Breast epithelium (tissue), 4 donors: Measurements from ENCODE around the gene HIVEP3. TPM values are rescaled to one million over a fixed set of nuclear protein-coding genes. Genes with fewer than 3 reads are reported as not detected.

Source experiments
- DNase-seq, 2 donors: peaks; one replicate each; pipeline ENCODE4 v3.0.0-alpha.2; 2019; ENCODE audit warnings: low spot score in 2 of 2
- H3K27ac ChIP-seq, 2 donors: fragments of 200-600 bp; sonication (generic) in 1 of 2; one replicate each; pipeline ENCODE4 v1.5.1; 2016 to 2019; ENCODE audit warnings: mild to moderate bottlenecking in 1 of 2
- H3K27me3 ChIP-seq, 2 donors: fragments of 200-600 bp; sonication (generic) in 1 of 2; one replicate each; pipeline versions ENCODE4 v1.5.1 to v1.6.0; 2017 to 2019; ENCODE audit warnings: control low read depth in 1 of 2, mild to moderate bottlenecking in 1 of 2
- H3K36me3 ChIP-seq: fragments of 200-600 bp; one replicate; pipeline ENCODE4 v1.5.1; 2019
- H3K4me1 ChIP-seq, 2 donors: fragments of 200-600 bp; sonication (generic); one replicate each; pipeline ENCODE4 v1.5.1; 2016 to 2019; ENCODE audit warnings: control low read depth in 1 of 2
- H3K4me3 ChIP-seq, 3 donors: fragments of 200-600 bp; sonication (generic); 1 replicate in 2 of 3; 2 replicates in 1 of 3; pipeline ENCODE4 v1.5.1; 2016 to 2019; ENCODE audit warnings: mild to moderate bottlenecking in 3 of 3, moderate library complexity in 2 of 3
- H3K9me3 ChIP-seq, 2 donors: fragments of 200-600 bp; sonication (generic) in 1 of 2; one replicate each; pipeline ENCODE4 v1.5.1; 2016 to 2019; ENCODE audit warnings: control low read depth in 1 of 2
- CTCF ChIP-seq, 3 donors: fragments of 450-650 bp; IDR thresholded peaks; one replicate each; pipeline ENCODE4 v1.5.1; 2016 to 2017; ENCODE audit warnings: antibody characterized with exemption in 3 of 3, mild to moderate bottlenecking in 3 of 3, moderate library complexity in 3 of 3
- POLR2A ChIP-seq: fragments of 450-650 bp; IDR thresholded peaks from one replicate; pipeline ENCODE4 v1.6.1; 2016; ENCODE audit warnings: antibody characterized with exemption, mild to moderate bottlenecking, moderate library complexity
- POLR2AphosphoS5 ChIP-seq, 3 donors: sonication (generic); formaldehyde crosslinking; IDR thresholded peaks; one replicate each; pipeline ENCODE4 v1.6.1; 2017; ENCODE audit warnings: antibody characterized with exemption in 3 of 3
- intact Hi-C: fragments of 100-400 bp; cut with DNase I; formaldehyde crosslinking; loops from one replicate; pipeline ENCODE4 v1.15.1; 2023; ENCODE audit warnings: low total_unique reads
- total RNA-seq, 3 donors: library from RNA; depleted of rRNA; stranded (reverse); fragments of >200 nt; gene quantifications; one replicate each; pipeline ENCODE4 v1.1.0, GENCODE V29; 2016

HIVEP3 gene
- total RNA-seq, 3 donors from 2014 or later, result 3.5 to 13.5 (median 9.2) TPM

- no peak overlapping the region for H3K4me3 ChIP-seq
- H3K27ac ChIP-seq, result no peak overlapping the region
- no peaks in the 10 kb centered on the region for H3K27me3 ChIP-seq
- TF ChIP-seq POLR2AphosphoS5 (IDR thresholded peaks at IDR 0.05) (no peak), POLR2A (no peak), CTCF (IDR thresholded peaks at IDR 0.05) (no peak)
- H3K4me1 ChIP-seq, result no peaks in the 10 kb centered on the region
- no peaks in the 10 kb centered on the region for H3K9me3 ChIP-seq
- intact Hi-C loops, result no loop called here
- H3K36me3 ChIP-seq, result no peaks in the 10 kb centered on the region
- no peak for DNase-seq
Measured at GRCh38 chr1:41875487-41875886, 43.2 kb downstream of the HIVEP3 start.

GRCh38 chr1:41874903-41875411, 43.8 kb downstream of the HIVEP3 start:
- no peak overlapping the region for H3K4me3 ChIP-seq
- intact Hi-C loops, result loop anchor here (5.0 kb wide), 1 partner anchor 562 kb away; no protein-coding TSS in a partner anchor
- no peaks in the 10 kb centered on the region for H3K36me3 ChIP-seq
- no peaks in the 10 kb centered on the region for H3K27me3 ChIP-seq
- H3K4me1 ChIP-seq, result no peaks in the 10 kb centered on the region
- H3K27ac ChIP-seq, result no peak overlapping the region
- DNase-seq, result no peak
- no peak for TF ChIP-seq CTCF (IDR thresholded peaks at IDR 0.05)
- no peak for TF ChIP-seq POLR2AphosphoS5 (IDR thresholded peaks at IDR 0.05)
- TF ChIP-seq POLR2A, result no peak
- H3K9me3 ChIP-seq, result no peaks in the 10 kb centered on the region

- no peak overlapping the region for H3K4me3 ChIP-seq
- H3K36me3 ChIP-seq, result no peaks in the 10 kb centered on the region
- no peaks in the 10 kb centered on the region for H3K27me3 ChIP-seq
- no peak overlapping the region for H3K27ac ChIP-seq
- no peak for TF ChIP-seq CTCF (IDR thresholded peaks at IDR 0.05)
- TF ChIP-seq POLR2A, result no peak
- TF ChIP-seq POLR2AphosphoS5 (IDR thresholded peaks at IDR 0.05), result no peak
- intact Hi-C loops, result loop anchor here (5.0 kb wide), 1 partner anchor 563 kb away; no protein-coding TSS in a partner anchor
- H3K4me1 ChIP-seq, result no peaks in the 10 kb centered on the region
- DNase-seq, result no peak
- no peaks in the 10 kb centered on the region for H3K9me3 ChIP-seq
Measured at GRCh38 chr1:41874151-41874719, 44.5 kb downstream of the HIVEP3 start.

GRCh38 chr1:41872074-41872473, 46.6 kb downstream of the HIVEP3 start:
- Histone ChIP-seq H3K36me3 (no peaks in the 10 kb centered on the region), H3K9me3 (no peaks in the 10 kb centered on the region), H3K27ac (no peak overlapping the region), H3K4me3 (no peak overlapping the region), H3K4me1 (no peaks in the 10 kb centered on the region), H3K27me3 (no peaks in the 10 kb centered on the region)
- TF ChIP-seq CTCF (IDR thresholded peaks at IDR 0.05), result no peak
- no peak for TF ChIP-seq POLR2AphosphoS5 (IDR thresholded peaks at IDR 0.05)
- TF ChIP-seq POLR2A, result no peak
- intact Hi-C loops, result loop anchor here (5.0 kb wide), 1 partner anchor 565 kb away; no protein-coding TSS in a partner anchor
- no peak for DNase-seq

- Histone ChIP-seq H3K4me3 (no peak overlapping the region), H3K27ac (no peak overlapping the region), H3K4me1 (no peaks in the 10 kb centered on the region), H3K9me3 (no peaks in the 10 kb centered on the region), H3K27me3 (no peaks in the 10 kb centered on the region), H3K36me3 (no peaks in the 10 kb centered on the region)
- TF ChIP-seq POLR2AphosphoS5 (IDR thresholded peaks at IDR 0.05) (no peak), CTCF (IDR thresholded peaks at IDR 0.05) (no peak), POLR2A (no peak)
- intact Hi-C loops, result loop anchor here (5.0 kb wide), 1 partner anchor 567 kb away; no protein-coding TSS in a partner anchor
- no peak for DNase-seq
Measured at GRCh38 chr1:41870076-41870562, 48.6 kb downstream of the HIVEP3 start.
